IMR-90 (cell line): ENCODE data around the gene ZDHHC4. TPM values are rescaled to one million over a fixed set of nuclear protein-coding genes. Genes with fewer than 3 reads are reported as not detected.
A peak's percentile ranks its signal among the peaks of the same experiment; 100 is the strongest.

Experiments used
- ATAC-seq: fragments of 200-7000 bp; cut with Tn5 transposase; 2 replicates; pipeline ENCODE4 v1.9.1; 2020; ENCODE audit warnings: low read depth, mild to moderate bottlenecking, moderate library complexity
- BruUV-seq: library from RNA; stranded (reverse); fragments of 400-500 nt; replicated peaks from 2 replicates; lab custom pipeline; 2021; lab: Mats Ljungman, UMichigan
- CTCF ChIA-PET: fragments of 300-600 bp; formaldehyde crosslinking; extraction: SDS; loops from one replicate; lab custom pipeline; 2021; ENCODE audit warnings: antibody characterized with exemption; lab: Yijun Ruan, JAX
- POLR2A ChIA-PET: fragments of 300-600 bp; sonication (Branson Sonifier 250); formaldehyde crosslinking; loops from one replicate; lab custom pipeline; 2022; ENCODE audit warnings: antibody characterized with exemption; ENCODE audit not compliant: unreplicated experiment; lab: Charles Lee
- DNase-seq: peaks from one replicate; pipeline ENCODE4 v3.0.0; 2013
- H2AFZ ChIP-seq: replicated peaks from 2 replicates; pipeline ENCODE3; 2013; ENCODE audit warnings: low read length, mild to moderate bottlenecking; ENCODE audit not compliant: poor library complexity
- H2AK5ac ChIP-seq: 2 replicates; pipeline ENCODE4 v1.6.1; 2013; ENCODE audit warnings: low read depth, low read length, inconsistent platforms
- H2AK9ac ChIP-seq: replicated peaks from 2 replicates; pipeline ENCODE3; 2013; ENCODE audit warnings: mild to moderate bottlenecking, low read depth, low read length, moderate library complexity; ENCODE audit not compliant: poor library complexity
- H2BK120ac ChIP-seq: 2 replicates; pipeline ENCODE4 v1.6.1; 2013; ENCODE audit warnings: low read depth, low read length, inconsistent platforms
- H2BK15ac ChIP-seq: 3 replicates; pipeline ENCODE4 v1.6.1; 2013; ENCODE audit warnings: low read depth, low read length, inconsistent platforms
- H2BK20ac ChIP-seq: 2 replicates; pipeline ENCODE4 v1.6.1; 2013; ENCODE audit warnings: low read depth, mild to moderate bottlenecking, inconsistent platforms, low read length, moderate library complexity
- H2BK5ac ChIP-seq: 2 replicates; pipeline ENCODE4 v1.6.1; 2013; ENCODE audit warnings: mild to moderate bottlenecking, low read depth, low read length, inconsistent platforms; ENCODE audit not compliant: poor library complexity, severe bottlenecking
- H3K14ac ChIP-seq: replicated peaks from 2 replicates; pipeline ENCODE4 v1.6.1; 2013; ENCODE audit warnings: low read depth, low read length, inconsistent platforms
- H3K18ac ChIP-seq: 2 replicates; pipeline ENCODE4 v1.6.1; 2013; ENCODE audit warnings: low read depth, low read length, control low read depth
- H3K23ac ChIP-seq: 2 replicates; pipeline ENCODE4 v1.6.1; 2013; ENCODE audit warnings: low read depth, low read length, inconsistent platforms
- H3K27ac ChIP-seq: 2 replicates; pipeline ENCODE4 v1.5.1; 2013; ENCODE audit warnings: mild to moderate bottlenecking, control low read depth, low read length; ENCODE audit not compliant: insufficient read depth
- H3K27me3 ChIP-seq: 2 replicates; pipeline ENCODE4 v1.6.1; 2013; ENCODE audit warnings: low read length; ENCODE audit not compliant: control insufficient read depth, insufficient read depth
- H3K36me3 ChIP-seq: 2 replicates; pipeline ENCODE4 v1.6.1; 2013; ENCODE audit warnings: low read length, mixed read lengths; ENCODE audit not compliant: control insufficient read depth, insufficient read depth
- H3K4ac ChIP-seq: 2 replicates; pipeline ENCODE4 v1.6.1; 2013; ENCODE audit warnings: low read depth, low read length, inconsistent platforms
- H3K4me1 ChIP-seq: 2 replicates; pipeline ENCODE4 v1.6.1; 2013; ENCODE audit warnings: low read length, mixed read lengths; ENCODE audit not compliant: control insufficient read depth, insufficient read depth
- H3K4me2 ChIP-seq: 2 replicates; pipeline ENCODE4 v1.6.1; 2013; ENCODE audit warnings: low read depth, mild to moderate bottlenecking, control low read depth, low read length, moderate library complexity
- H3K4me3 ChIP-seq: 2 replicates; pipeline ENCODE4 v1.5.1; 2013; ENCODE audit warnings: low read depth, mild to moderate bottlenecking, control low read depth, low read length, moderate library complexity; ENCODE audit not compliant: insufficient read depth
- H3K56ac ChIP-seq: 2 replicates; pipeline ENCODE4 v1.6.1; 2013; ENCODE audit warnings: low read length, inconsistent platforms; ENCODE audit not compliant: insufficient read depth; ENCODE audit errors: extremely low read depth
- H3K79me1 ChIP-seq, 2 experiments: 2 replicates each; pipeline ENCODE4 v1.6.1; 2013; ENCODE audit warnings: low read length in 2 of 2, inconsistent platforms in 1 of 2, low read depth in 1 of 2
- H3K9ac ChIP-seq: 2 replicates; pipeline ENCODE4 v1.6.1; 2013; ENCODE audit warnings: low read depth, low read length, control low read depth
- H3K9me1 ChIP-seq: 2 replicates; pipeline ENCODE4 v1.6.1; 2013; ENCODE audit warnings: low read length, inconsistent platforms; ENCODE audit not compliant: insufficient read depth
- H3K9me3 ChIP-seq: 2 replicates; pipeline ENCODE4 v1.6.1; 2013; ENCODE audit warnings: low read length; ENCODE audit not compliant: control insufficient read depth, insufficient read depth
- H4K20me1 ChIP-seq: 2 replicates; pipeline ENCODE4 v1.6.1; 2013; ENCODE audit warnings: low read length, inconsistent platforms; ENCODE audit not compliant: insufficient read depth
- H4K5ac ChIP-seq: 2 replicates; pipeline ENCODE4 v1.6.1; 2013; ENCODE audit warnings: mild to moderate bottlenecking, low read depth, low read length, control low read depth
- H4K8ac ChIP-seq, 2 experiments: 2 replicates each; pipeline ENCODE4 v1.6.1; 2013; ENCODE audit warnings: low read depth in 2 of 2, low read length in 2 of 2, control low read depth in 1 of 2, inconsistent platforms in 1 of 2
- H4K91ac ChIP-seq: 2 replicates; pipeline ENCODE4 v1.6.1; 2013; ENCODE audit warnings: low read depth, low read length, inconsistent platforms; ENCODE audit not compliant: insufficient read depth
- CEBPB ChIP-seq: IDR thresholded peaks from 2 replicates; pipeline ENCODE4 v1.6.1; 2012; ENCODE audit warnings: low read depth, low read length, improper control_type of control experiment
- CHD1 ChIP-seq: IDR thresholded peaks from 2 replicates; pipeline ENCODE4 v1.6.1; 2012; ENCODE audit warnings: low read depth, low read length, improper control_type of control experiment
- CTCF ChIP-seq: conservative IDR thresholded peaks from 2 replicates; pipeline ENCODE4 v1.5.1; 2012; ENCODE audit warnings: mild to moderate bottlenecking, low read depth, low read length, improper control_type of control experiment
- FOS ChIP-seq: fragments of 150-350 bp; IDR thresholded peaks from 2 replicates; pipeline ENCODE4 v1.6.1; 2016; ENCODE audit warnings: low read depth, low read length
- MAFK ChIP-seq: IDR thresholded peaks from 2 replicates; pipeline ENCODE4 v1.6.1; 2012; ENCODE audit warnings: low read depth, low read length, improper control_type of control experiment
- MAZ ChIP-seq: IDR thresholded peaks from 2 replicates; pipeline ENCODE4 v1.6.1; 2012; ENCODE audit warnings: low read depth, mild to moderate bottlenecking, low read length, improper control_type of control experiment, moderate library complexity, borderline replicate concordance
- NFE2L2 ChIP-seq: fragments of 150-350 bp; IDR thresholded peaks from 2 replicates; pipeline ENCODE4 v1.6.1; 2016; ENCODE audit warnings: low read depth, mild to moderate bottlenecking, low read length
- POLR2A ChIP-seq: IDR thresholded peaks from 2 replicates; pipeline ENCODE4 v1.6.1; 2012; ENCODE audit warnings: mild to moderate bottlenecking, low read depth, low read length
- RFX5 ChIP-seq: IDR thresholded peaks from 2 replicates; pipeline ENCODE4 v1.8.0; 2012; ENCODE audit warnings: low read depth, mild to moderate bottlenecking, low read length, moderate library complexity
- SMC3 ChIP-seq: fragments of 150-350 bp; IDR thresholded peaks from 2 replicates; pipeline ENCODE4 v1.6.1; 2016; ENCODE audit warnings: low read depth, mild to moderate bottlenecking, antibody characterized with exemption, low read length, moderate library complexity
- USF2 ChIP-seq: fragments of 150-350 bp; IDR thresholded peaks from 2 replicates; pipeline ENCODE4 v1.6.1; 2017; ENCODE audit warnings: mild to moderate bottlenecking, antibody characterized with exemption, low read length, low read depth
- WGBS, 2 experiments: methylation state at CpG; one replicate each; pipeline versions ENCODE4 v1.1.5 to v1.1.7; 2013; ENCODE audit warnings: missing lambda C conversion rate in 2 of 2; ENCODE audit not compliant: insufficient read length in 1 of 2; ENCODE audit errors: extremely low coverage in 2 of 2; 5-methylcytosine and 5-hydroxymethylcytosine counted together
- dilution Hi-C: fragments of 300-500 bp; cut with HindIII; formaldehyde crosslinking; loops from one replicate; pipeline ENCODE4 v1.14.3; 2018; ENCODE audit warnings: low sequenced_read_pairs; ENCODE audit not compliant: unreplicated experiment
- in situ Hi-C: fragments of 300-500 bp; cut with MboI; formaldehyde crosslinking; loops from 3 replicates; pipeline ENCODE4 v1.14.3; 2019; ENCODE audit warnings: low sequenced_read_pairs, inconsistent platforms, mixed read lengths
- intact Hi-C: fragments of 100-400 bp; cut with micrococcal nuclease; formaldehyde crosslinking; loops from 2 replicates; pipeline ENCODE4 v1.10.0; 2022
- polyA plus RNA-seq, 3 experiments: library from polyadenylated mRNA; depleted of rRNA; stranded (reverse); fragments of >200 nt; gene quantifications; 2 replicates each; pipeline ENCODE4 v1.2.3, GENCODE V29; 2012; ENCODE audit warnings: low replicate concordance in 1 of 3
- total RNA-seq: library from RNA; depleted of rRNA; stranded (reverse); fragments of >200 nt; gene quantifications from 2 replicates; pipeline ENCODE4 v1.2.3, GENCODE V29; 2012

Gene ZDHHC4
- total and polyA plus RNA-seq, 2 of the 4 experiments (the other 2 are of a cell fraction): 43.9 to 58.3 TPM

GRCh38 chr7:6579446-6579845, 2.2 kb downstream of the ZDHHC4 start:
- Histone ChIP-seq H2AFZ (no peak overlapping the region), H3K79me1 (peaks cover 0 to 19% of the 10 kb centered on the region in 2 experiments; a peak in 3 of 4 replicates), H4K91ac (no peak overlapping the region), H3K4me2 (no peak overlapping the region), H3K14ac (no peak overlapping the region), H4K5ac (no peak overlapping the region), H2AK5ac (no peak overlapping the region; the same call in 1 of the 2 replicates), H3K4me1 (peaks cover 6% of the 10 kb centered on the region), H3K9me1 (peaks cover 4% of the 10 kb centered on the region), H4K20me1 (no peaks in the 10 kb centered on the region), H3K56ac (no peak overlapping the region), H3K27ac (no peak overlapping the region), H3K36me3 (peaks cover 25% of the 10 kb centered on the region), H2BK5ac (no peak overlapping the region), H3K23ac (no peak overlapping the region), H2BK20ac (no peak overlapping the region), H2BK15ac (no peak overlapping the region), H2AK9ac (no peak overlapping the region), H2BK120ac (no peak overlapping the region), H3K18ac (no peak overlapping the region), H3K4ac (no peak overlapping the region), H4K8ac (no peak overlapping the region), H3K9me3 (no peaks in the 10 kb centered on the region), H3K9ac (no peak overlapping the region), H3K4me3 (no peak overlapping the region), H3K27me3 (no peaks in the 10 kb centered on the region)
- ChIA-PET CTCF (no interaction called here), POLR2A (no interaction called here)
- ATAC-seq: no peak
- peak; percentile 42 for DNase-seq
- TF ChIP-seq RFX5 (no peak), NFE2L2 (no peak), USF2 (no peak), POLR2A (no peak), MAZ (no peak), CHD1 (no peak), MAFK (peak; percentile 51), CTCF (peak; percentile 24; the same call in 1 of the 2 replicates), FOS (no peak), CEBPB (no peak), SMC3 (no peak)
- dilution Hi-C loops: no loop called here
- BruUV-seq: no TSS peak
- WGBS, 2 experiments: 90% methylated on average over 2 of the region's 4 CpGs; no CpG with 5 or more reads in 1 of the 2 experiments
- in situ Hi-C loops: no loop called here
- intact Hi-C loops: no loop called here
